ENCODE measurements around the gene MVB12B. TPM values are rescaled to one million over a fixed set of nuclear protein-coding genes. Genes with fewer than 3 reads are reported as not detected.

The MVB12B gene
- total and polyA plus RNA-seq, 4 experiments from 2014 or later: 0.30 to 6.5 (median 4.9) TPM

DNA sequence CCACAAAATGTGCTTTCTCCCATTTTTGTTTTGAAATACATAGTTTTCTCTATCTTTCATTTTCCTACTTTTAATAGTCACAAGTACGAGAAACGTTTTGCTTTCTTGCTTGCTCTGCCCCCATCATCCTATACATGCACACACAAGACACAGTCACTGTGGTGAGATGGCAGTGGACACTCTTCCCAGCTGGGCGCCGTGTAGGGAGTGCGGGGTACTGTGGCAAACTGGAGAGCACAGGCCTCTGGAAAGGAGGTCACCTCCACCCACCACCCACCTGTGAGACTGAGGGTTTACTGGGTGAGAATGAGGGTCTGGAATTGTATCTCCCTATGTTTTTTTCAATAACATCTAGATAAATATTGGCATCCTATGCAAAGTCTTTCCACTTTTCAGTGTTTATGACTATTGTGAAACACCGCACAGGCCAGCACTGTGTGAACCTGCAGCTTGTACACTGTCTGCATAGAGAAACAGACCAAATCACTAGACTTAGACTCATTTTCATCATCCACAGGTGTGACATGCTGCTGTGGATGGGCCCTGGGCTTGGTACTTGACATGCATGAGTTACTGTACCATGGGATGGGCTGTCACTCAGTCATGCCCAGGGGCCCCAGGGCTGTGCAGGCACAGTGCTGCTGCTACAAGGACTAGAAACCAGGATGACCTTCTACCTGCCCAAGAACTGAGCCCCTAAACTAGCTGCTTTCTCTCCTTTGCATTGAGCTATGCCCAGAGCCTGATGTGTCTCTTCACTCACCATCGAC lies 169.0 kb downstream of the MVB12B start:
- intact Hi-C loops (cut with micrococcal nuclease): no loop called here
- ChIA-PET CTCF (ENCODE audit: partially characterized antibody) (interaction anchor here (1.4 to 14.9 kb wide), 2 partner anchors 61 to 179 kb away, joined by 3 to 266 read pairs; no protein-coding TSS in a partner anchor), POLR2A (ENCODE audit: partially characterized antibody) (no interaction called here)
- no peaks in the 10 kb centered on the region for H3K36me3 Mint-ChIP-seq
- H3K27me3 Mint-ChIP-seq: peaks cover 0 to 3% of the 10 kb centered on the region in 2 donors
- peak overlapping the region in 1 of 7 donors; percentile 29 for H3K27ac Mint-ChIP-seq
- DNase-seq: no peak
- H3K27ac ChIP-seq (ENCODE audit: low read depth, low read length): no peak overlapping the region
- no peaks in the 10 kb centered on the region for H3K36me3 ChIP-seq (ENCODE audit: insufficient read depth, low read length)
- peaks cover 0 to 12% (median 8%) of the 10 kb centered on the region in 4 donors for H3K4me1 Mint-ChIP-seq
- peaks cover 12% of the 10 kb centered on the region for H3K4me1 ChIP-seq (ENCODE audit: insufficient read depth, low read length)
- H3K9me3 ChIP-seq (ENCODE audit: control insufficient read depth in 1 of 2, low read length in 2 of 2): no peaks in the 10 kb centered on the region
- no peaks in the 10 kb centered on the region for H3K9me3 Mint-ChIP-seq
- H3K4me3 ChIP-seq (ENCODE audit: low read length in 2 of 2): no peak overlapping the region
- H3K27me3 ChIP-seq (ENCODE audit: insufficient read depth, low read length): peaks cover 5% of the 10 kb centered on the region
- no peak overlapping the region for H3K4me3 Mint-ChIP-seq

GRCh38 chr9:126496181-126496576 lies 169.6 kb downstream of the MVB12B start:
- H3K9me3 Mint-ChIP-seq: no peaks in the 10 kb centered on the region
- H3K36me3 Mint-ChIP-seq: no peaks in the 10 kb centered on the region
- ChIA-PET POLR2A (ENCODE audit: partially characterized antibody) (no interaction called here), CTCF (ENCODE audit: partially characterized antibody) (interaction anchor here (1.2 to 14.9 kb wide), 3 partner anchors 26 to 180 kb away, joined by 3 to 266 read pairs (median 3); no protein-coding TSS in a partner anchor)
- H3K4me3 ChIP-seq (ENCODE audit: low read length in 2 of 2): no peak overlapping the region
- peaks cover 2 to 12% (median 8%) of the 10 kb centered on the region in 4 donors for H3K4me1 Mint-ChIP-seq
- intact Hi-C loops (cut with micrococcal nuclease): no loop called here
- DNase-seq: no peak
- no peaks in the 10 kb centered on the region for H3K36me3 ChIP-seq (ENCODE audit: insufficient read depth, low read length)
- no peaks in the 10 kb centered on the region for H3K9me3 ChIP-seq (ENCODE audit: control insufficient read depth in 1 of 2, low read length in 2 of 2)
- H3K27me3 Mint-ChIP-seq: peaks cover 2 to 5% of the 10 kb centered on the region in 2 donors
- H3K4me1 ChIP-seq (ENCODE audit: insufficient read depth, low read length): peaks cover 6% of the 10 kb centered on the region
- no peak overlapping the region for H3K27ac ChIP-seq (ENCODE audit: low read depth, low read length)
- peaks cover 5% of the 10 kb centered on the region for H3K27me3 ChIP-seq (ENCODE audit: insufficient read depth, low read length)
- no peak overlapping the region for H3K4me3 Mint-ChIP-seq
- no peak overlapping the region for H3K27ac Mint-ChIP-seq

DNA sequence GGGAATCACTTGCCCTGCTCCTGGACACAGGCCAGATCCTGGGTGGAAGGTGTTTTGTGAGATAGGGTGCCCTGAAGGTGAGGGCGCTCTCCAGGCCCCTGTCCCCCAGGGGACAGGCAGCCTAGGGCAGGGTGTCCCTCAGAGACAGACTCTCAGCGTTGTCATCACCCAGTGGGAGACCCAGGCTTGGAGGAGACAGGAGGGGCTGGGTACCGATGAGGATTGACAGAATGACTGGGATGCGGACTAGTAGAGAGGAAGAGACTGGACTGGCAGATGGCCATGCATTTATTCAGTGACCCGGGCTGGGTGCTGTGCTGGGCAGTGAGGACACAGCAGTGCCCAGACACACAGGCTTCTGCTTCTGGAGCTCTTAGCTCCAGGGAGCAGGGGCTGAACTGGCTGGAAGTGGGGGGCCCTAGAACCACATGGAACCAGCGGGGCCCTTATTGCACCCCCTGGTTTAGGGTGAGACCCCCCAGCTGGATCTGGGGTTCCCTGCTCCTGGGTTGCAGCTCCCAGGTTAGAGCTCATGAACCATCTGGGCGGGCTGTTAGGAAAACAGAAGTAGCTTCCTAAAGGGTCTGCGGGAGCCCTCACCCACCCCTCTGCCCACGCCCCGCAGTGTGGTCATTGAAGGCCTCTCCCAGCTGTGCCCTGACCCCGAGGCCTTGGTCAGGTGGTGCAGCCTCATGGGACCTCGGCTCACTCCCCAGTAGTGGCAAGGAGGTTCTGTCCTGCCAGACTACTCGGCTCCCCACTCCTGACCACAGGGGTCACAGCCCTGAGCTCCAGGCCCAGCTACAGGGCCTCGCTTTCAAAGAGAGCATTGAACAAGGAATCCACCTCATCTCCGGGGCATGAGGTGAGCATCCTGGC lies 170.4 kb downstream of the MVB12B start:
- H3K4me3 Mint-ChIP-seq: no peak overlapping the region
- Histone ChIP-seq H3K4me3 (ENCODE audit: low read length in 2 of 2) (no peak overlapping the region), H3K9me3 (ENCODE audit: control insufficient read depth in 1 of 2, low read length in 2 of 2) (no peaks in the 10 kb centered on the region), H3K27ac (ENCODE audit: low read depth, low read length) (no peak overlapping the region), H3K27me3 (ENCODE audit: insufficient read depth, low read length) (peaks cover 5% of the 10 kb centered on the region), H3K4me1 (ENCODE audit: insufficient read depth, low read length) (peaks cover 6% of the 10 kb centered on the region), H3K36me3 (ENCODE audit: insufficient read depth, low read length) (no peaks in the 10 kb centered on the region)
- H3K9me3 Mint-ChIP-seq: no peaks in the 10 kb centered on the region
- H3K27me3 Mint-ChIP-seq: peaks cover 2 to 4% of the 10 kb centered on the region in 2 donors
- no peaks in the 10 kb centered on the region for H3K36me3 Mint-ChIP-seq
- intact Hi-C loops (cut with micrococcal nuclease): no loop called here
- H3K27ac Mint-ChIP-seq: no peak overlapping the region
- peaks cover 2 to 11% (median 5%) of the 10 kb centered on the region in 4 donors for H3K4me1 Mint-ChIP-seq
- POLR2A ChIA-PET (ENCODE audit: partially characterized antibody): no interaction called here
- no peak for DNase-seq
- CTCF ChIA-PET (ENCODE audit: partially characterized antibody): interaction anchor here (1.2 to 14.9 kb wide), 7 partner anchors 13 to 91 kb away, joined by 3 to 266 read pairs (median 5); no protein-coding TSS in a partner anchor

DNA sequence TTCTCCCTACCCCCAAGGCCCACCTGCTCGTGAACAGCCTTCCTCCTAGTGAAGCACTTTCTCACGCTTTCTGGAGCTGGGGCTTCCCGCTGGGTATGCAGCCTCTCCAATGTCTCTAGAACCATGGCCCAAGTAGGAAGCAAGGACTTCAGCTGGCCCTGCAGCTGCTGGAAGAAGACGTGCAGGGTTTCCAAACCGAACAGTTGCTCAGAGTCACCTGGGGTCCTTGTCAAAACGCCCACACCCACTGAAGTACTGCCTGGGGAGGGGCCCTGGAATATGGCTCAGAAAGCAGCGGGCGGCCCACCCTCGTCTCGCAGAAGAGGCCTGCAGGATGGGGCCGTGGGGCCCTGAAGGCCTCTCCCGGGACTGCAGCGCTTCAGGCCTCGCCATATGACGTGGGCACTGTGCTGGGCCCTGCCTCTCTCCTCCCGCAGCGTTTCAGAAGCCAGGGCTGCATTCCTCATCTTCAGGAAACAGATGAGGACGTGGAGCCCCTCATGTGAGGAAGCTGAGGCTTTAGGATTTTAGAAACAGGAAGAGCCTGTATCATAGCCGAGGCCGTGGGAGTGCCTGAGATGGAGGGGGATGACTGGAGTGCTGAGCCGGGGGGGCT lies 171.1 kb downstream of the MVB12B start:
- Histone ChIP-seq H3K4me1 (ENCODE audit: insufficient read depth, low read length) (peaks cover 6% of the 10 kb centered on the region), H3K9me3 (ENCODE audit: control insufficient read depth in 1 of 2, low read length in 2 of 2) (no peaks in the 10 kb centered on the region), H3K27me3 (ENCODE audit: insufficient read depth, low read length) (peaks cover 5% of the 10 kb centered on the region), H3K27ac (ENCODE audit: low read depth, low read length) (no peak overlapping the region), H3K36me3 (ENCODE audit: insufficient read depth, low read length) (no peaks in the 10 kb centered on the region), H3K4me3 (ENCODE audit: low read length in 2 of 2) (no peak overlapping the region)
- Mint-ChIP-seq H3K9me3 (no peaks in the 10 kb centered on the region), H3K27me3 (peaks cover 2 to 4% of the 10 kb centered on the region in 2 donors), H3K4me1 (peaks cover 2 to 11% (median 5%) of the 10 kb centered on the region in 4 donors), H3K36me3 (no peaks in the 10 kb centered on the region), H3K27ac (no peak overlapping the region), H3K4me3 (no peak overlapping the region)
- CTCF ChIA-PET (ENCODE audit: partially characterized antibody): interaction anchor here (1.2 to 14.9 kb wide), 14 partner anchors 7 to 180 kb away, joined by 3 to 266 read pairs (median 4); no protein-coding TSS in a partner anchor
- POLR2A ChIA-PET (ENCODE audit: partially characterized antibody): interaction anchor here (1.2 kb wide), 1 partner anchor 19 kb away, joined by 4 read pairs; no protein-coding TSS in a partner anchor
- DNase-seq: no peak
- intact Hi-C loops (cut with micrococcal nuclease): no loop called here

- no peak overlapping the region for H3K4me3 ChIP-seq (ENCODE audit: low read length in 2 of 2)
- ChIA-PET CTCF (ENCODE audit: partially characterized antibody) (interaction anchor here (0.8 to 14.9 kb wide), 20 partner anchors 7 to 184 kb away, joined by 3 to 266 read pairs (median 5); no protein-coding TSS in a partner anchor), POLR2A (ENCODE audit: partially characterized antibody) (interaction anchor here (1.1 to 1.2 kb wide), 2 partner anchors 16 to 19 kb away, joined by 4 read pairs; no protein-coding TSS in a partner anchor)
- H3K27me3 Mint-ChIP-seq: peaks cover 2 to 4% of the 10 kb centered on the region in 2 donors
- no peaks in the 10 kb centered on the region for H3K36me3 Mint-ChIP-seq
- H3K4me1 ChIP-seq (ENCODE audit: insufficient read depth, low read length): peaks cover 6% of the 10 kb centered on the region
- peaks cover 5% of the 10 kb centered on the region for H3K27me3 ChIP-seq (ENCODE audit: insufficient read depth, low read length)
- intact Hi-C loops (cut with micrococcal nuclease): no loop called here
- no peak overlapping the region for H3K27ac ChIP-seq (ENCODE audit: low read depth, low read length)
- no peaks in the 10 kb centered on the region for H3K9me3 Mint-ChIP-seq
- H3K4me1 Mint-ChIP-seq: peaks cover 2 to 11% (median 5%) of the 10 kb centered on the region in 4 donors
- H3K4me3 Mint-ChIP-seq: no peak overlapping the region
- H3K36me3 ChIP-seq (ENCODE audit: insufficient read depth, low read length): no peaks in the 10 kb centered on the region
- H3K9me3 ChIP-seq (ENCODE audit: control insufficient read depth in 1 of 2, low read length in 2 of 2): no peaks in the 10 kb centered on the region
- H3K27ac Mint-ChIP-seq: no peak overlapping the region
- no peak for DNase-seq
These were observed 171.7 kb downstream of the MVB12B start for GRCh38 chr9:126498331-126498730.

- Histone ChIP-seq H3K36me3 (ENCODE audit: insufficient read depth, low read length) (no peaks in the 10 kb centered on the region), H3K9me3 (ENCODE audit: control insufficient read depth in 1 of 2, low read length in 2 of 2) (no peaks in the 10 kb centered on the region), H3K27me3 (ENCODE audit: insufficient read depth, low read length) (peaks cover 5% of the 10 kb centered on the region), H3K4me1 (ENCODE audit: insufficient read depth, low read length) (peaks cover 6% of the 10 kb centered on the region), H3K27ac (ENCODE audit: low read depth, low read length) (no peak overlapping the region), H3K4me3 (ENCODE audit: low read length in 2 of 2) (no peak overlapping the region)
- ChIA-PET POLR2A (ENCODE audit: partially characterized antibody) (interaction anchor here (1.0 to 1.7 kb wide), 4 partner anchors 15 to 59 kb away, joined by 3 to 7 read pairs (median 4); no protein-coding TSS in a partner anchor), CTCF (ENCODE audit: partially characterized antibody) (interaction anchor here (0.6 to 14.9 kb wide), 36 partner anchors 8 to 185 kb away, joined by 3 to 266 read pairs (median 4); no protein-coding TSS in a partner anchor)
- no peaks in the 10 kb centered on the region for H3K9me3 Mint-ChIP-seq
- peaks cover 2 to 11% (median 5%) of the 10 kb centered on the region in 4 donors for H3K4me1 Mint-ChIP-seq
- intact Hi-C loops (cut with micrococcal nuclease): loop anchor here (1.0 kb wide), 1 partner anchor 59 kb away; no protein-coding TSS in a partner anchor
- peaks cover 2 to 4% of the 10 kb centered on the region in 2 donors for H3K27me3 Mint-ChIP-seq
- H3K36me3 Mint-ChIP-seq: no peaks in the 10 kb centered on the region
- no peak overlapping the region for H3K27ac Mint-ChIP-seq
- H3K4me3 Mint-ChIP-seq: peak overlapping the region in 6 of 8 donors; percentile 5 to 76 (median 24)
- peak in 4 of 5 donors; percentile 47 to 57 (median 49) for DNase-seq
These were observed 172.6 kb downstream of the MVB12B start for GRCh38 chr9:126499005-126499910.
